IPS-18c (cell line): ENCODE results near the gene KLHDC7B.

ENCODE experiments used
- H3K4me3 ChIP-seq: 2 replicates; pipeline ENCODE4 v1.7.0; 2013; ENCODE audit warnings: low read depth, mild to moderate bottlenecking, low read length, moderate library complexity; ENCODE audit not compliant: insufficient read depth
- H3K9me3 ChIP-seq: one replicate; pipeline ENCODE4 v1.6.1; 2013; ENCODE audit warnings: mild to moderate bottlenecking, low read length, moderate library complexity; ENCODE audit not compliant: control insufficient read depth, insufficient read depth

Gene KLHDC7B

DNA sequence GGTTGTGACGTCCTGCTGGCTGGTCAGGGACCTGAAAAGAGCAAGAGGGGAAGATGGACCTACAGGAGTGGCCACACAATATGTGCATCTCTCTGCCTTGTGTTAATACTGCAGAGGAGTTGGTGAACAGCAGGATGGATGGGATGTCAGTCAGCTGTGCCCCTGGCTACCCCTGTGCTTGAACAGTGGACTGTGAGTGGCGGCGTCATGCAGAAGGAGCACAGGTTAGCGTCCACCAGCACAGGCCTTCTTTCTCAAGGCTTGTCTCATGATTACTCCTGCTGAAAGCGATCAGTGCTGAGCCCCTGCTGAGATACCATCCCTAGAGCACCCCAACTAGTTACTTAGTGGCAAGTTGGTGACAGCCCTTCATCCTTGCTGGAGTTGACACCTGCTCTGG is 40.7 kb downstream of the KLHDC7B start:
- H3K4me3 ChIP-seq: no peak overlapping the region
- no peaks in the 10 kb centered on the region for H3K9me3 ChIP-seq

DNA sequence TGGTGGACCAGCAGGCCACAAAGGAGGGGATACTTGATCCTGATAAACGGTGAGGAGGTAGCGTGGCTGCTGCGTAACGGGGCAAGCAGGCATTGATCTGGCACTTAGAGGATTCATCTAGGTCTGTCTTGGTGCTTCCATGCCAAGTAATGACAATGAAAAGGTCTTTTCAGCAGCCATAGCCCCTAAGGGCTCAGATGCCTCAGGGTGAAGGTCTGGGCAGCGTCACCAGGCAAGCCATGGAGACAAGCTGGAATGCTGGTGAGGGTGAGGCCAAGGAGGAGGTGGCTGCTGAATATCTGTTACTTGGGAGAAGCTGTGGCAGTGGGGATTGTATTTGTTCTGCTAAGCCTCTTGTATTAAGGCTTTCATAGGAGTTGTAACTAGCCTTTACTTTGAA is 41.7 kb downstream of the KLHDC7B start:
- H3K9me3 ChIP-seq: no peaks in the 10 kb centered on the region
- H3K4me3 ChIP-seq: no peak overlapping the region

GRCh38 chr22:50595189-50595588 is 49.5 kb downstream of the KLHDC7B start:
- no peaks in the 10 kb centered on the region for H3K9me3 ChIP-seq

DNA sequence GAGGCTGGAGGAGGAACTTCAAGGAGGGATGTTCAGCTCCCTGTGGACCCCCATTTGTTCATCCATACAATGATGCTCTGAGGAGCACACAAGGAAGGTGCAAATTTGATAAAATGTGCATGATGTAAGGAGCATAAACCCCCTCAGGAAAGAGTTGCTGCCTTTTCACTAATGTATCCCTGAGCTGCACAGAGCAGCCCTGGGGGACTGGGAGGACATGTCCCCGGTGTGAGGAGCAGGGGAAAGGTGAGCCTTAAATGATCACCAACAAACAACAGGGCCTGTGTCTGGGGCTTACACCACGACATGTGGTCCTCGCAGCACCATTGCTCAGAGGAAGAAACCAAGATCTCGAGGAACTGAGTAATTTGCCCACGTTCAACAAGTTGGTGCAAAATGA is 51.4 kb downstream of the KLHDC7B start:
- Histone ChIP-seq H3K9me3 (no peaks in the 10 kb centered on the region), H3K4me3 (no peak overlapping the region)

More at GRCh38 chr22:50595189-50595588, 49.5 kb downstream of the KLHDC7B start:
- no peak overlapping the region for H3K4me3 ChIP-seq

DNA sequence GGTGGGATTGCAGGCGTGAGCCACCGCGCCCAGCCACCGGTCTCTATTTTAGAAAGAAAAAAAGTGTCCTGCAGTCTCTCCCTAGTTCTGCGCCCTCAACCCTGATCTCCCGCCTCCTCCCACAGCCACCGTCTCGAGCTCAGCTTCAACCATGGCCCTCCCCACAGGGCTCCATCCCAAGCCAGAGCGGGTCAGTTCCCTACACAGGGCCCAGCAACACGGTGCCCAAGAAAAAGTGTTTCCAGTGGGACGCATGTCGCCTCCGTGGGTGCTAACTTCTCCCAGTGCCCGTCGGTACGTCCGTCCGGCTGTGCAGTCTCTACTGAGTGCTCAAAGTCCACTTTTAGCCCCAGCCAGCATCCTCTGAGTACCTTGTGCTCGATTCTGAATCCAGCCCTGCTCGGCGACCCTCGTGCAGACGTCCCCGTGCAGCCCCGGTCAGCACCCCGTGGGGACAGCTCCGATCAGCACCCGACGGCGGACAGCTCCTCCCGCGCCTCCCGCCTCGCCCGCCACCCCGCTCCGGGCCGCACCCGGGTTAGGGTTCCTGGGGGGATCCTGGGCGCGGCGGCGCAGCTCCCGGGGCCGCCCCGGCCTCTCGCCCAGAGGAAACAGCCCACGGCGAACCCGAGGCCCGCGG is 54.2 kb downstream of the KLHDC7B start:
- Histone ChIP-seq H3K9me3 (no peaks in the 10 kb centered on the region), H3K4me3 (no peak overlapping the region)

DNA sequence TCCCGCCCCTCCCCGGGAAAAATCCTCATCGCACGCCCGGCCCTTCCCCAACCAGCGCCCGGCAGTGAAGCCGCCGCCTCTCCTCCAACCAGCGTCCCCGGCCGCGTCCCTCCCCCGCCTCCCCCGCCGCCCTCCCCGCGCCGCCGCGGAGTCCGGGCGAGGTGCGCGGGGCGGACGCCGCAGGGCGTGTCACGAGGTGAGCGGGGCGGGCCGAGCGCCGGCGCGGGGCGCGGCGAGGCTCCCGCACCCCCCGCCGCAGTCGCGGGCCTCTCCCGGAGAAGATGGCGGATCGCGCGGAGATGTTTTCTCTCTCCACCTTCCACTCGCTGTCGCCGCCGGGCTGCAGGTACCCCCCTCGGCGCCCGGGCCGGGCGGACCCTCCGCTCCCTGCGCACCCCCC is 54.8 kb downstream of the KLHDC7B start, which contains the start of gene MAPK8IP2:
MAPK8IP2 (plus strand) TSS at position 256 of the 400 bp plus-strand sequence; CDS start at position 282, 26 bp downstream.
- peak within 1 kb of the TSS; percentile 41 for H3K4me3 ChIP-seq

More for the DNA sequence above, 54.8 kb downstream of the KLHDC7B start, which contains the start of gene MAPK8IP2:
- no peaks in the 10 kb centered on the region for H3K9me3 ChIP-seq
